ENCODE results near the gene RASGRF2.

DNA sequence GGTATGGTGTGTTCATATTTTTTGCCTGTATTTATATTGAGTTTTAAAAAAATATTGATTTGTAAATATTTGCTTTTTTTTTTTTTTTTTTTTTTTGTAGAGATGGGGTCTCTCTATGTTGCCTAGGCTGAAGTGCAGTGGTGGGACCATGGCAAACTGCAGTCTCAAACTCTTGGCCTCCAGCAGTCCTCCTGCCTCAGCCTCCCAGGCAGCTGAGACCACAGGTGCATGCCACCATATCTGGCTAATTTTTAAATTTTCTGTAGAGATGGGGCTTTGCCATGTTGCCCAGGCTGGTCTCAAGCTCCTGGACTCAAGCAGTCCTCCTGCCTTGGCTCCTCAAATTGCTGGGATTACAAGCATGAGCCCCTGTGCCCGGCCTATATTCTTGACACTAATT, 78.3 kb downstream of the RASGRF2 start:
- no peak for TF ChIP-seq POLR2A (IDR thresholded peaks at IDR 0.05)
- no peak for TF ChIP-seq CTCF (IDR thresholded peaks at IDR 0.05)
